PC-3 (cell line): ENCODE results near the gene SNCAIP. TPM values are rescaled to one million over a fixed set of nuclear protein-coding genes. Genes with fewer than 3 reads are reported as not detected.

Experiments used
- ATAC-seq: fragments of 200-7000 bp; cut with Tn5 transposase; 2 replicates; pipeline ENCODE4 v1.9.1; 2020; ENCODE audit warnings: mild to moderate bottlenecking, moderate library complexity
- BruUV-seq: library from RNA; stranded (reverse); fragments of 400-500 nt; replicated peaks from 2 replicates; lab custom pipeline; 2021; lab: Mats Ljungman, UMichigan
- CTCF ChIA-PET: fragments of 300-600 bp; sonication (Branson Sonifier 250); formaldehyde crosslinking; loops from one replicate; lab custom pipeline; 2022; ENCODE audit warnings: antibody characterized with exemption; lab: Charles Lee
- POLR2A ChIA-PET: fragments of 300-600 bp; sonication (Branson Sonifier 250); formaldehyde crosslinking; loops from one replicate; lab custom pipeline; 2022; ENCODE audit warnings: antibody characterized with exemption; ENCODE audit not compliant: unreplicated experiment; lab: Charles Lee
- DNase-seq: peaks from one replicate; pipeline ENCODE4 v3.0.0-alpha.2; 2015
- H2AFZ ChIP-seq: fragments of 300-600 bp; sonication (generic); 2 replicates; pipeline ENCODE4 v1.6.0; 2016; ENCODE audit warnings: antibody characterized with exemption, low read length
- H3F3A ChIP-seq: fragments of 300-600 bp; sonication (generic); one replicate; pipeline ENCODE4 v1.6.0; 2017; ENCODE audit warnings: antibody characterized with exemption, low read length, control low read depth, mild to moderate bottlenecking; ENCODE audit not compliant: unreplicated experiment
- H3K27ac ChIP-seq: fragments of 300-600 bp; sonication (generic); 2 replicates; pipeline ENCODE4 v1.5.1; 2016; ENCODE audit warnings: mild to moderate bottlenecking, low read length
- H3K27me3 ChIP-seq: fragments of 300-600 bp; sonication (generic); 2 replicates; pipeline ENCODE4 v1.6.1; 2016; ENCODE audit warnings: low read length, mixed read lengths
- H3K36me3 ChIP-seq: fragments of 300-600 bp; sonication (generic); 2 replicates; pipeline ENCODE4 v1.6.1; 2016; ENCODE audit warnings: low read depth, mixed run types, low read length, mixed read lengths
- H3K4me1 ChIP-seq: fragments of 300-600 bp; sonication (generic); 2 replicates; pipeline ENCODE4 v1.5.1; 2016; ENCODE audit warnings: low read length; ENCODE audit not compliant: insufficient read depth
- H3K4me2 ChIP-seq: fragments of 300-600 bp; sonication (generic); 2 replicates; pipeline ENCODE4 v1.6.0; 2016; ENCODE audit warnings: low read length
- H3K4me3 ChIP-seq: fragments of 300-600 bp; sonication (generic); 2 replicates; pipeline ENCODE4 v1.5.1; 2016; ENCODE audit warnings: mild to moderate bottlenecking, low read length, mixed read lengths
- H3K79me2 ChIP-seq: fragments of 300-600 bp; sonication (generic); 2 replicates; pipeline ENCODE4 v1.6.1; 2017; ENCODE audit warnings: low read length, mixed read lengths
- H3K9ac ChIP-seq: fragments of 300-600 bp; sonication (generic); 2 replicates; pipeline ENCODE4 v1.6.0; 2016; ENCODE audit warnings: mild to moderate bottlenecking, low read length
- H3K9me2 ChIP-seq: fragments of 300-600 bp; sonication (generic); replicated peaks from 2 replicates; pipeline ENCODE4 v1.6.1; 2016; ENCODE audit warnings: mixed run types, low read length, mixed read lengths
- H3K9me3 ChIP-seq: fragments of 300-600 bp; sonication (generic); 2 replicates; pipeline ENCODE4 v1.6.1; 2016; ENCODE audit warnings: low read length, mixed read lengths
- H4K20me1 ChIP-seq: fragments of 300-600 bp; sonication (generic); 2 replicates; pipeline ENCODE4 v1.6.1; 2016; ENCODE audit warnings: low read length, mixed read lengths
- CTCF ChIP-seq: fragments of 300-600 bp; sonication (generic); conservative IDR thresholded peaks from 2 replicates; pipeline ENCODE4 v1.5.1; 2017; ENCODE audit warnings: antibody characterized with exemption, low read depth, mild to moderate bottlenecking, low read length
- EZH2 ChIP-seq: fragments of 300-600 bp; sonication (generic); IDR thresholded peaks from one replicate; pipeline ENCODE4 v1.6.1; 2017; ENCODE audit warnings: antibody characterized with exemption, mild to moderate bottlenecking, low read length; ENCODE audit not compliant: unreplicated experiment
- EZH2phosphoT487 ChIP-seq: fragments of 300-600 bp; sonication (generic); IDR thresholded peaks from 2 replicates; pipeline ENCODE4 v1.6.1; 2018; ENCODE audit warnings: mild to moderate bottlenecking, antibody characterized with exemption, low read length, borderline replicate concordance
- intact Hi-C: fragments of 100-400 bp; cut with micrococcal nuclease; formaldehyde crosslinking; loops from 2 replicates; pipeline ENCODE4 v1.9.0; 2023
- total RNA-seq: library from RNA; depleted of rRNA; stranded (reverse); fragments of >200 nt; gene quantifications from 2 replicates; pipeline ENCODE4 v1.2.3, GENCODE V29; 2014

The SNCAIP gene
- total RNA-seq, 1 experiment from 2014 or later, result not detected

GRCh38 chr5:122333564-122333963 lies 21.5 kb downstream of the SNCAIP start:
- CTCF ChIA-PET, result no interaction called here
- H3K9me3 ChIP-seq, result no peaks in the 10 kb centered on the region
- TF ChIP-seq CTCF (no peak), EZH2phosphoT487 (no peak), EZH2 (no peak)
- BruUV-seq, result no TSS peak
- no peak for DNase-seq
- H4K20me1 ChIP-seq, result no peaks in the 10 kb centered on the region
- no peaks in the 10 kb centered on the region for H3K79me2 ChIP-seq
- H3K27me3 ChIP-seq, result no peaks in the 10 kb centered on the region
- no peak for ATAC-seq
- H3K4me2 ChIP-seq, result no peak overlapping the region
- H3K4me1 ChIP-seq, result no peaks in the 10 kb centered on the region
- no peaks in the 10 kb centered on the region for H3K36me3 ChIP-seq
- intact Hi-C loops, result no loop called here
- H3F3A ChIP-seq, result no peaks in the 10 kb centered on the region
- no peak overlapping the region for H3K27ac ChIP-seq
- POLR2A ChIA-PET, result no interaction called here
- H3K9ac ChIP-seq, result no peak overlapping the region
- no peak overlapping the region for H2AFZ ChIP-seq
- H3K9me2 ChIP-seq, result no peaks in the 10 kb centered on the region
- H3K4me3 ChIP-seq, result no peak overlapping the region

GRCh38 chr5:122339591-122339990 lies 27.6 kb downstream of the SNCAIP start:
- Histone ChIP-seq H3K9me2 (no peaks in the 10 kb centered on the region), H3K4me2 (no peak overlapping the region), H3K9ac (no peak overlapping the region), H3K4me1 (peaks cover 5% of the 10 kb centered on the region), H3K27ac (no peak overlapping the region), H3K4me3 (no peak overlapping the region), H3K36me3 (no peaks in the 10 kb centered on the region), H2AFZ (no peak overlapping the region), H4K20me1 (no peaks in the 10 kb centered on the region), H3F3A (no peaks in the 10 kb centered on the region), H3K27me3 (no peaks in the 10 kb centered on the region), H3K9me3 (no peaks in the 10 kb centered on the region), H3K79me2 (no peaks in the 10 kb centered on the region)
- TF ChIP-seq EZH2, result no peak
- TF ChIP-seq EZH2phosphoT487, result no peak
- TF ChIP-seq CTCF, result no peak
- DNase-seq (no peak), ATAC-seq (no peak)
- intact Hi-C loops, result no loop called here
- POLR2A ChIA-PET, result no interaction called here
- BruUV-seq, result no TSS peak
- CTCF ChIA-PET, result no interaction called here

- H3K9me2 ChIP-seq, result no peaks in the 10 kb centered on the region
- DNase-seq (no peak), ATAC-seq (no peak)
- H2AFZ ChIP-seq, result no peak overlapping the region
- H3K27me3 ChIP-seq, result no peaks in the 10 kb centered on the region
- no peak overlapping the region for H3K27ac ChIP-seq
- no peak overlapping the region for H3K4me3 ChIP-seq
- no peaks in the 10 kb centered on the region for H3K36me3 ChIP-seq
- intact Hi-C loops, result no loop called here
- H3F3A ChIP-seq, result no peaks in the 10 kb centered on the region
- no peak overlapping the region for H3K4me2 ChIP-seq
- no peak overlapping the region for H3K9ac ChIP-seq
- ChIA-PET CTCF (no interaction called here), POLR2A (no interaction called here)
- H3K79me2 ChIP-seq, result no peaks in the 10 kb centered on the region
- H3K9me3 ChIP-seq, result no peaks in the 10 kb centered on the region
- H4K20me1 ChIP-seq, result no peaks in the 10 kb centered on the region
- BruUV-seq, result no TSS peak
- peaks cover 5% of the 10 kb centered on the region for H3K4me1 ChIP-seq
- TF ChIP-seq EZH2 (no peak), CTCF (no peak), EZH2phosphoT487 (no peak)
Measured at GRCh38 chr5:122341087-122341486, 29.1 kb downstream of the SNCAIP start.
